Gastrocnemius medialis (tissue), 4 donors: ENCODE results near the gene DKKL1. TPM values are rescaled to one million over a fixed set of nuclear protein-coding genes. Genes with fewer than 3 reads are reported as not detected.

ENCODE experiments used
- ATAC-seq, 2 donors: fragments of 150-250 bp; one replicate each; pipeline ENCODE4 v1.9.1; 2016
- DNase-seq, 2 donors: peaks; one replicate each; pipeline ENCODE4 v3.0.0-alpha.2; 2019
- H3K27ac ChIP-seq, 4 donors: fragments of 200-600 bp; sonication (generic); 1 replicate in 1 of 4; 2 replicates in 3 of 4; pipeline ENCODE4 v1.5.1; 2016 to 2018; ENCODE audit warnings: mild to moderate bottlenecking in 2 of 4, moderate library complexity in 1 of 4
- H3K27me3 ChIP-seq, 3 donors: fragments of 200-600 bp; sonication (generic) in 2 of 3; 1 replicate in 1 of 3; 2 replicates in 2 of 3; pipeline versions ENCODE4 v1.5.1 to v1.6.0; 2016 to 2019; ENCODE audit warnings: mild to moderate bottlenecking in 1 of 3, moderate library complexity in 1 of 3
- H3K36me3 ChIP-seq, 2 donors: fragments of 200-600 bp; sonication (generic) in 1 of 2; one replicate each; pipeline ENCODE4 v1.5.1; 2017 to 2018
- H3K4me1 ChIP-seq, 2 donors: fragments of 200-600 bp; sonication (generic) in 1 of 2; one replicate each; pipeline ENCODE4 v1.5.1; 2016 to 2017; ENCODE audit warnings: mild to moderate bottlenecking in 2 of 2
- H3K4me3 ChIP-seq, 4 donors: fragments of 200-600 bp; sonication (generic) in 3 of 4; 1 replicate in 1 of 4; 2 replicates in 3 of 4; pipeline ENCODE4 v1.5.1; 2016 to 2019; ENCODE audit warnings: mild to moderate bottlenecking in 2 of 4
- H3K9me3 ChIP-seq, 3 donors: fragments of 200-600 bp; sonication (generic) in 2 of 3; 1 replicate in 1 of 3; 2 replicates in 2 of 3; pipeline ENCODE4 v1.5.1; 2016 to 2019
- POLR2A ChIP-seq, 2 donors: fragments of 450-650 bp; IDR thresholded peaks; one replicate each; pipeline ENCODE4 v1.6.1; 2017; ENCODE audit warnings: antibody characterized with exemption in 2 of 2, mild to moderate bottlenecking in 2 of 2, moderate library complexity in 2 of 2
- in situ Hi-C, 4 donors: fragments of 200-750 bp; cut with MboI; loops; one replicate each; pipeline versions ENCODE4 v1.15.0 to v1.8.0; 2017; ENCODE audit warnings: low sequenced_read_pairs in 4 of 4
- intact Hi-C: fragments of 100-400 bp; cut with DNase I; formaldehyde crosslinking; loops from one replicate; pipeline ENCODE4 v1.15.1; 2023; ENCODE audit warnings: low total_unique reads
- total RNA-seq, 4 donors: library from RNA; depleted of rRNA; stranded (reverse); fragments of >200 nt; gene quantifications; one replicate each; pipeline versions ENCODE4 v1.1.0 to v1.2.3, GENCODE V29; 2016
- TF ChIP-seq, protein P1 (sequence below), 5 experiments: fragments of 450-650 bp in 3 of 5; fragments of 200-600 bp in 2 of 5; sonication (generic) in 2 of 5; IDR thresholded peaks in 4 of 5; conservative IDR thresholded peaks in 1 of 5; 1 replicate in 4 of 5; 2 replicates in 1 of 5; pipeline ENCODE4 v1.5.1; 2016 to 2019; ENCODE audit warnings: antibody characterized with exemption in 5 of 5, mild to moderate bottlenecking in 3 of 5, moderate library complexity in 3 of 5

Gene DKKL1
- total RNA-seq, 4 donors from 2014 or later: not detected

DNA sequence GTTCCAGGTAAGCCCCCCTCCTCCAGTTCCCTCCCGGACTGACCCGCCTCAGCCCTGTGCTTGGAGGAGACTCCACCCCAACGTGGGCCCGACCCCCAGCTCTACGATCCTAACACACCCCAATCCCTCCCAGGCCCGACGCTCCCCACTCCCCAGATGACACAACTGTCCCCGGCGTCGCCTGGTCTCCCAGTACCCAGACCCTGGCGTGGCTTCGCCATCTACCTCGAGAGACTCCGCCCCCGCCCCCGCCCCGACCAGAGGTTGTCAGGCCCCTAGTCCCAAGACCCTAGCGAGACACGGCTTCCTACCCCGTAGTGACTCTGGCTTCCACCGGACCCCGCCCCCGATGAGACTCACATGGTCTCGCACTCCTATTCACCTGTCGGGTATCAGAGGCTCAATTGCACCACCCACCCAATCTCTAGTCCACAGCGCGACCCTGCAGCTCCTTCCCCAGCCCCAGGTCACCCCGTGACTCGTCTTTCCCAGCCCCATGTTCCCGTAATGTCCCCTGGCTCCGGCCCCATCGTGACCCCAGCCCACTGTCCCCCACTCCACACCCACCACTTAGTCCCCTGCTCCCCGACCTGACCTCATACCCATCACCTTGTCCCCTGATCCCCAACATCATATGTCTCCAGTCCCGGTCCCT lies 25.5 kb upstream of the DKKL1 start:
- Histone ChIP-seq H3K4me1 (peaks cover 0 to 13% of the 10 kb centered on the region in 2 donors), H3K27ac (no peak overlapping the region), H3K27me3 (peaks cover 0 to 21% (median 17%) of the 10 kb centered on the region in 3 donors), H3K4me3 (peak overlapping the region in 1 of 4 donors; percentile 48), H3K36me3 (no peaks in the 10 kb centered on the region), H3K9me3 (no peaks in the 10 kb centered on the region)
- intact Hi-C loops (loop anchor here (5.0 kb wide), 1 partner anchor 211 kb away; no protein-coding TSS in a partner anchor), in situ Hi-C loops (no loop called here)
- no peak for DNase-seq
- no peak for ATAC-seq
- no peak for TF ChIP-seq POLR2A (IDR thresholded peaks at IDR 0.05)
- TF ChIP-seq, protein P1, sequence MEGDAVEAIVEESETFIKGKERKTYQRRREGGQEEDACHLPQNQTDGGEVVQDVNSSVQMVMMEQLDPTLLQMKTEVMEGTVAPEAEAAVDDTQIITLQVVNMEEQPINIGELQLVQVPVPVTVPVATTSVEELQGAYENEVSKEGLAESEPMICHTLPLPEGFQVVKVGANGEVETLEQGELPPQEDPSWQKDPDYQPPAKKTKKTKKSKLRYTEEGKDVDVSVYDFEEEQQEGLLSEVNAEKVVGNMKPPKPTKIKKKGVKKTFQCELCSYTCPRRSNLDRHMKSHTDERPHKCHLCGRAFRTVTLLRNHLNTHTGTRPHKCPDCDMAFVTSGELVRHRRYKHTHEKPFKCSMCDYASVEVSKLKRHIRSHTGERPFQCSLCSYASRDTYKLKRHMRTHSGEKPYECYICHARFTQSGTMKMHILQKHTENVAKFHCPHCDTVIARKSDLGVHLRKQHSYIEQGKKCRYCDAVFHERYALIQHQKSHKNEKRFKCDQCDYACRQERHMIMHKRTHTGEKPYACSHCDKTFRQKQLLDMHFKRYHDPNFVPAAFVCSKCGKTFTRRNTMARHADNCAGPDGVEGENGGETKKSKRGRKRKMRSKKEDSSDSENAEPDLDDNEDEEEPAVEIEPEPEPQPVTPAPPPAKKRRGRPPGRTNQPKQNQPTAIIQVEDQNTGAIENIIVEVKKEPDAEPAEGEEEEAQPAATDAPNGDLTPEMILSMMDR (IDR thresholded peaks at IDR 0.05 in 4 of 5, conservative IDR thresholded peaks at IDR 0.05 in 1 of 5): no peak

DNA sequence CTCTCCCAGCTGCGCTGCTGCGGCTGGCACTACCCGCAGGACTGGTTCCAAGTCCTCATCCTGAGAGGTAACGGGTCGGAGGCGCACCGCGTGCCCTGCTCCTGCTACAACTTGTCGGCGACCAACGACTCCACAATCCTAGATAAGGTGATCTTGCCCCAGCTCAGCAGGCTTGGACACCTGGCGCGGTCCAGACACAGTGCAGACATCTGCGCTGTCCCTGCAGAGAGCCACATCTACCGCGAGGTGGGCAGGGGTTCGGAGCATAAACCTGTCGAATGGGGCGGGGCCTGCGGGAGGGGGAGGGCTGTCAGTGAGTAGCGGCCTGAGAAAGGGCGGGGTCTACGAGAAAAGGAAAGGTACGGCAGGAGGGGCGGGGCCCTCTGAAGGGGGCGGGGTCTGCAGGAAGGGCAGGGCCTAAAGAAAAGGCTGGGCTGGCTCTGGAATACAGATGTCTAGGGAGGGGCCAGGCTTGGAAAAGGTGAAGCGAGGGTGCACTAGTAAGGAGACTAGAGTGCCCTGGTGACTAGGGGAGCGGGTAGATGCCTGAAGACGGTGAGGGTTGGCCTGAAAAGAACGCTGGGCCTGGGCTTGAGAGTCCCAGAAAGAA lies 24.9 kb upstream of the DKKL1 start:
- no peaks in the 10 kb centered on the region for H3K9me3 ChIP-seq
- peak; percentile 52 to 63 for ATAC-seq
- intact Hi-C loops (loop anchor here (5.0 kb wide), 1 partner anchor 211 kb away; no protein-coding TSS in a partner anchor), in situ Hi-C loops (no loop called here)
- H3K36me3 ChIP-seq: no peaks in the 10 kb centered on the region
- peak in 1 of 2 donors; percentile 46 for DNase-seq
- H3K27ac ChIP-seq: peak overlapping the region; percentile 45 to 76 (median 58)
- peaks cover 0 to 13% of the 10 kb centered on the region in 2 donors for H3K4me1 ChIP-seq
- peak overlapping the region; percentile 45 to 53 (median 50) for H3K4me3 ChIP-seq
- TF ChIP-seq, protein P1 (IDR thresholded peaks at IDR 0.05 in 4 of 5, conservative IDR thresholded peaks at IDR 0.05 in 1 of 5): no peak
- no peak for TF ChIP-seq POLR2A (IDR thresholded peaks at IDR 0.05)
- peaks cover 0 to 21% (median 17%) of the 10 kb centered on the region in 3 donors for H3K27me3 ChIP-seq

DNA sequence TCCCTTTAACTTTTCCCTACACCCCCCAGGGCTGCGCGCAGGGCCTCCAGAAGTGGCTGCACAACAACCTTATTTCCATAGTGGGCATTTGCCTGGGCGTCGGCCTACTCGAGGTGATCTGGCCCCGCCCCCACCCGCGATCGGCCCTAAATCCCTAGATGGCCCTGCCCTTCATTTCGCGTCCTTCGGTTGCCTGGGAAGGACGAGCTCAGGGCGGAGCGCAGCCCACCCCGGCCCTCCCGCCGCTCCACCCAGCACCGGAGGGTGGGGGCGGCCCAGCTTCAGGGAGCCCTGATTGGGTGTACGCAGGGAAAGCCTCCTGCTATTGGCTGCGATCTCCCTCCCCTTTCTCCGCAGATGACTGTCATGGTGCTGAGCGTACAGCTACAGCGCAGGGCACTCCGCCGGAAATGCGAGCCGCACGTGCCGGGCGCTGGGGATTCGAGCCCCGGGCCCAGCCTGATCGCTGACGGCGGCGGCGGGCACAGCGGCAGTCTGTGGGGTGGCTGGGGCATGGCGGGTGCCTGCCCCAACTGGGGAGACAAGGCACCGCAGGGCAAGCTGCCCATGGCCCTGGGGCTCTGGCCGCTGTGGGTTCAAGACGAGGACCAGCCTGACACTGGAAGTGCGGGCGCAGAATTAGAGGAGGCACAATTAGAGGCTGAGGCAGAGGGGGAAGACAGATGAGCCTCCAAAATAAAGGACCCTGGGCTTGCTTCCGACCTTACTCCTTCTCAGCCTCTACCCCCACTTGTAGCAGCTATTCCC lies 24.2 kb upstream of the DKKL1 start:
- peaks cover 0 to 21% (median 17%) of the 10 kb centered on the region in 3 donors for H3K27me3 ChIP-seq
- H3K4me1 ChIP-seq: peaks cover 0 to 13% of the 10 kb centered on the region in 2 donors
- intact Hi-C loops: loop anchor here (5.0 kb wide), 1 partner anchor 212 kb away; no protein-coding TSS in a partner anchor
- no peaks in the 10 kb centered on the region for H3K9me3 ChIP-seq
- no peaks in the 10 kb centered on the region for H3K36me3 ChIP-seq
- ATAC-seq (peak; percentile 92 to 93), DNase-seq (peak; percentile 63 to 78)
- peak overlapping the region; percentile 45 to 53 (median 50) for H3K4me3 ChIP-seq
- in situ Hi-C loops: no loop called here
- H3K27ac ChIP-seq: peak overlapping the region; percentile 45 to 79 (median 72)
- TF ChIP-seq, protein P1 (IDR thresholded peaks at IDR 0.05 in 4 of 5, conservative IDR thresholded peaks at IDR 0.05 in 1 of 5): no peak
- TF ChIP-seq POLR2A (IDR thresholded peaks at IDR 0.05): peak in 1 of 2 donors; percentile 6

DNA sequence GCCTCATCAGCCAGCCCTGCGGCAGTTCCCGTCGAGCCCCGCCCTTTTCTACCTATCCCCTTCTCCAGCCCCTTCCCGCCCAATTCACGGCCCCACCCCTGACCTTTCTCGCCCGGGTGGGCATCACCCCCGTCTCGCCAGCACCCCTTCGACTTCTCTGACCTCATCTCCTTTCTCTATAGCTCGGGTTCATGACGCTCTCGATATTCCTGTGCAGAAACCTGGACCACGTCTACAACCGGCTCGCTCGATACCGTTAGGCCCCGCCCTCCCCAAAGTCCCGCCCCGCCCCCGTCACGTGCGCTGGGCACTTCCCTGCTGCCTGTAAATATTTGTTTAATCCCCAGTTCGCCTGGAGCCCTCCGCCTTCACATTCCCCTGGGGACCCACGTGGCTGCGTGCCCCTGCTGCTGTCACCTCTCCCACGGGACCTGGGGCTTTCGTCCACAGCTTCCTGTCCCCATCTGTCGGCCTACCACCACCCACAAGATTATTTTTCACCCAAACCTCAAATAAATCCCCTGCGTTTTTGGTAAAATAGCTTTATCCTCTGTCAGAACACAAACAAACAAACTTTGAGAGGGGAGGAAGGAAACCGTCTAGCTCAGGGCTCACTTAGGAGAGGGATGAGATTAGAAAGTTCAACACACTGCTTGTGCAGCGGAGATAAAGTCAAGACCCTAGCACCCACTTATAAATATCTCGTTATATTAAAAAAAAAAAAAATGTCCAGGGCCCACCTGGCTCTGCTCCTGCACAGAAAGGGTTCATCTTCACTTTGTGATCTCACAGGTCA lies 23.4 kb upstream of the DKKL1 start:
- TF ChIP-seq, protein P1 (IDR thresholded peaks at IDR 0.05 in 4 of 5, conservative IDR thresholded peaks at IDR 0.05 in 1 of 5): no peak
- TF ChIP-seq POLR2A (IDR thresholded peaks at IDR 0.05): no peak
- DNase-seq: peak in 1 of 2 donors; percentile 44
- H3K27me3 ChIP-seq: peaks cover 0 to 21% (median 17%) of the 10 kb centered on the region in 3 donors
- H3K27ac ChIP-seq: peak overlapping the region; percentile 45 to 79 (median 72)
- intact Hi-C loops: no loop called here
- peak overlapping the region; percentile 45 to 53 (median 50) for H3K4me3 ChIP-seq
- peak; percentile 28 to 34 for ATAC-seq
- H3K4me1 ChIP-seq: peaks cover 0 to 13% of the 10 kb centered on the region in 2 donors
- no peaks in the 10 kb centered on the region for H3K36me3 ChIP-seq
- in situ Hi-C loops: no loop called here
- no peaks in the 10 kb centered on the region for H3K9me3 ChIP-seq
